ENCODE data around the gene CDYL2.

DNA sequence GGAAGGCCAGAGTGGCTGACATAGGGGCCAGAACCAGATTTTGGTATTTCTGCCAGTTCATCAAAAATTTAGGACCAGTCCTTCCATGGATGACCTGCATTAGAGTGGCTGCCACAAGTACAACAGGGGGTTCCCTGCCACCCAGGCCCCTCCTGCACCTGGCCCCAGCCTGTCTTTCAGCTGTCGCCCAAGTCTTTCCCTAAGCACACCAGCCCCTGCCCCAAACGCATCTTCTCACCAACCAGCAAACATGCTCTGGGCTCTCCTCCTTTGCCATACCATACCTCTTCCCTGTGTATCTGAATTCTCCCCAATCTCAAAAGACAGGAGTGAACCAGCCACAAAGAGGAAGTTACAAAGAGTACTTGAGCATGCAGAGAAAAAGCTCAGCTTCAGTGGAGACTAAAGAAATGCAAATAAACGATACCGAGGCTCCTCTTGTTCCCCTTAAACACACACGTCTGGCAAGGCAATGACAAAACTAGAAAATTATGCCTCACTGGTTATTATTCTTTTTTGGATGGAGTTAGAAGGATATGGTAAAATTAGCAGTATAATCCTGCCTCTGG lies 133.0 kb downstream of the CDYL2 start:
- TF ChIP-seq, protein P1, sequence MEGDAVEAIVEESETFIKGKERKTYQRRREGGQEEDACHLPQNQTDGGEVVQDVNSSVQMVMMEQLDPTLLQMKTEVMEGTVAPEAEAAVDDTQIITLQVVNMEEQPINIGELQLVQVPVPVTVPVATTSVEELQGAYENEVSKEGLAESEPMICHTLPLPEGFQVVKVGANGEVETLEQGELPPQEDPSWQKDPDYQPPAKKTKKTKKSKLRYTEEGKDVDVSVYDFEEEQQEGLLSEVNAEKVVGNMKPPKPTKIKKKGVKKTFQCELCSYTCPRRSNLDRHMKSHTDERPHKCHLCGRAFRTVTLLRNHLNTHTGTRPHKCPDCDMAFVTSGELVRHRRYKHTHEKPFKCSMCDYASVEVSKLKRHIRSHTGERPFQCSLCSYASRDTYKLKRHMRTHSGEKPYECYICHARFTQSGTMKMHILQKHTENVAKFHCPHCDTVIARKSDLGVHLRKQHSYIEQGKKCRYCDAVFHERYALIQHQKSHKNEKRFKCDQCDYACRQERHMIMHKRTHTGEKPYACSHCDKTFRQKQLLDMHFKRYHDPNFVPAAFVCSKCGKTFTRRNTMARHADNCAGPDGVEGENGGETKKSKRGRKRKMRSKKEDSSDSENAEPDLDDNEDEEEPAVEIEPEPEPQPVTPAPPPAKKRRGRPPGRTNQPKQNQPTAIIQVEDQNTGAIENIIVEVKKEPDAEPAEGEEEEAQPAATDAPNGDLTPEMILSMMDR (conservative IDR thresholded peaks at IDR 0.05; ENCODE audit: low read depth, low read length), result no peak
- no peak for TF ChIP-seq EZH2 (IDR thresholded peaks at IDR 0.05; ENCODE audit: low read length, unreplicated experiment)
